Neural progenitor cell (in vitro differentiated cells): ENCODE data around the gene PLD5. TPM values are rescaled to one million over a fixed set of nuclear protein-coding genes. Genes with fewer than 3 reads are reported as not detected.

Experiments
- DNase-seq: peaks from one replicate; pipeline ENCODE4 v3.0.0-alpha.2; 2016; ENCODE audit warnings: low spot score
- H2AFZ ChIP-seq: fragments of 200-600 bp; sonication (generic); replicated peaks from 2 replicates; pipeline ENCODE4 v1.6.1; 2016; ENCODE audit warnings: antibody characterized with exemption
- H3F3A ChIP-seq: fragments of 200-600 bp; sonication (generic); 2 replicates; pipeline ENCODE4 v1.6.1; 2016; ENCODE audit warnings: antibody characterized with exemption, low read depth
- H3K27ac ChIP-seq: fragments of 200-600 bp; sonication (generic); 2 replicates; pipeline ENCODE4 v1.5.1; 2016; ENCODE audit warnings: mild to moderate bottlenecking
- H3K27me3 ChIP-seq: fragments of 200-600 bp; sonication (generic); 2 replicates; pipeline ENCODE4 v1.6.1; 2016; ENCODE audit warnings: mild to moderate bottlenecking, moderate library complexity
- H3K36me3 ChIP-seq: fragments of 200-600 bp; sonication (generic); 2 replicates; pipeline ENCODE4 v1.5.1; 2016
- H3K4me1 ChIP-seq: fragments of 200-600 bp; sonication (generic); 2 replicates; pipeline ENCODE4 v1.6.1; 2016; ENCODE audit warnings: mixed run types
- H3K4me2 ChIP-seq: fragments of 200-600 bp; sonication (generic); 2 replicates; pipeline ENCODE4 v1.6.1; 2016
- H3K4me3 ChIP-seq: fragments of 200-600 bp; sonication (generic); 2 replicates; pipeline ENCODE4 v1.5.1; 2016
- H3K79me2 ChIP-seq: fragments of 200-600 bp; sonication (generic); 2 replicates; pipeline ENCODE4 v1.6.1; 2016; ENCODE audit warnings: low read depth
- H3K9ac ChIP-seq: fragments of 200-600 bp; sonication (generic); 2 replicates; pipeline ENCODE4 v1.6.1; 2016
- H3K9me3 ChIP-seq: fragments of 200-600 bp; sonication (generic); 2 replicates; pipeline ENCODE4 v1.5.1; 2016; ENCODE audit warnings: low read depth
- H4K20me1 ChIP-seq: fragments of 200-600 bp; sonication (generic); 2 replicates; pipeline ENCODE4 v1.6.1; 2016; ENCODE audit warnings: low read depth
- H3K27ac Mint-ChIP-seq: 3 replicates; pipeline ENCODE4 v1.8.0; 2021; ENCODE audit warnings: mixed read lengths
- H3K27me3 Mint-ChIP-seq: 2 replicates; pipeline ENCODE4 v1.8.0; 2022; ENCODE audit warnings: low read depth, mild to moderate bottlenecking, inconsistent platforms, moderate library complexity, mixed read lengths; ENCODE audit not compliant: insufficient read depth
- H3K36me3 Mint-ChIP-seq: 3 replicates; pipeline ENCODE4 v1.8.0; 2021; ENCODE audit warnings: mixed read lengths
- H3K4me1 Mint-ChIP-seq: 3 replicates; pipeline ENCODE4 v1.8.0; 2021; ENCODE audit warnings: mixed read lengths
- H3K4me3 Mint-ChIP-seq: 3 replicates; pipeline ENCODE4 v1.8.0; 2021; ENCODE audit warnings: mild to moderate bottlenecking, moderate library complexity, mixed read lengths
- H3K9me3 Mint-ChIP-seq: 3 replicates; pipeline ENCODE4 v1.8.0; 2020; ENCODE audit warnings: mixed read lengths
- CTCF ChIP-seq: fragments of 200-600 bp; sonication (generic); IDR thresholded peaks from 2 replicates; pipeline ENCODE4 v1.5.1; 2017; ENCODE audit warnings: antibody characterized with exemption, mild to moderate bottlenecking
- EZH2 ChIP-seq: fragments of 200-600 bp; sonication (generic); IDR thresholded peaks from 2 replicates; pipeline ENCODE4 v1.6.1; 2017; ENCODE audit warnings: antibody characterized with exemption, mild to moderate bottlenecking, moderate library complexity
- EZH2phosphoT487 ChIP-seq: fragments of 200-600 bp; sonication (generic); IDR thresholded peaks from 2 replicates; pipeline ENCODE4 v1.6.1; 2017; ENCODE audit warnings: antibody characterized with exemption
- total RNA-seq: library from RNA; depleted of rRNA; stranded (reverse); fragments of >200 nt; gene quantifications from 2 replicates; pipeline ENCODE4 v1.2.3, GENCODE V29; 2015; ENCODE audit warnings: low replicate concordance

Gene PLD5
- total RNA-seq, 1 donor from 2014 or later, result 1.8 TPM

GRCh38 chr1:242162140-242162539 is 362.4 kb downstream of the PLD5 start:
- H3K36me3 Mint-ChIP-seq, result no peaks in the 10 kb centered on the region
- TF ChIP-seq EZH2phosphoT487, result no peak
- TF ChIP-seq EZH2, result no peak
- no peak for TF ChIP-seq CTCF
- Histone ChIP-seq H3K4me2 (peak overlapping the region; percentile 17), H3K4me1 (peaks cover 19% of the 10 kb centered on the region), H4K20me1 (no peaks in the 10 kb centered on the region), H3K79me2 (no peaks in the 10 kb centered on the region), H3K9ac (no peak overlapping the region), H3K27ac (peak overlapping the region; percentile 62), H2AFZ (no peak overlapping the region), H3K4me3 (no peak overlapping the region), H3F3A (peaks cover 10% of the 10 kb centered on the region), H3K9me3 (no peaks in the 10 kb centered on the region), H3K36me3 (no peaks in the 10 kb centered on the region), H3K27me3 (no peaks in the 10 kb centered on the region)
- peaks cover 3% of the 10 kb centered on the region for H3K27me3 Mint-ChIP-seq
- H3K4me1 Mint-ChIP-seq, result peaks cover 12% of the 10 kb centered on the region
- no peak overlapping the region for H3K4me3 Mint-ChIP-seq
- no peak for DNase-seq
- no peak overlapping the region for H3K27ac Mint-ChIP-seq
- peaks cover 4% of the 10 kb centered on the region for H3K9me3 Mint-ChIP-seq

GRCh38 chr1:242147096-242147976 is 377.2 kb downstream of the PLD5 start:
- Mint-ChIP-seq H3K27ac (peak overlapping the region; percentile 65), H3K36me3 (no peaks in the 10 kb centered on the region), H3K4me1 (peaks cover 15% of the 10 kb centered on the region), H3K4me3 (peak overlapping the region; percentile 72), H3K27me3 (peaks cover 3% of the 10 kb centered on the region), H3K9me3 (peaks cover 13% of the 10 kb centered on the region)
- no peak for TF ChIP-seq EZH2phosphoT487
- no peak for TF ChIP-seq EZH2
- no peak for TF ChIP-seq CTCF
- Histone ChIP-seq H3F3A (no peaks in the 10 kb centered on the region), H4K20me1 (no peaks in the 10 kb centered on the region), H3K27me3 (no peaks in the 10 kb centered on the region), H3K9ac (no peak overlapping the region), H3K4me3 (no peak overlapping the region), H3K4me1 (peaks cover 17% of the 10 kb centered on the region), H3K4me2 (peak overlapping the region; percentile 39), H3K27ac (peak overlapping the region; percentile 22), H3K79me2 (no peaks in the 10 kb centered on the region), H3K36me3 (no peaks in the 10 kb centered on the region), H3K9me3 (no peaks in the 10 kb centered on the region), H2AFZ (peak overlapping the region; percentile 27)
- peak; percentile 15 for DNase-seq

- Histone ChIP-seq H3K4me3 (no peak overlapping the region), H3K4me2 (peak overlapping the region; percentile 39), H3K27ac (peak overlapping the region; percentile 22)
These were observed 377.8 kb downstream of the PLD5 start for GRCh38 chr1:242146652-242147051.

More at GRCh38 chr1:242146652-242147051, 377.8 kb downstream of the PLD5 start:
- no peaks in the 10 kb centered on the region for H3K79me2 ChIP-seq
- H4K20me1 ChIP-seq, result no peaks in the 10 kb centered on the region
- peaks cover 15% of the 10 kb centered on the region for H3K4me1 Mint-ChIP-seq
- peak overlapping the region; percentile 72 for H3K4me3 Mint-ChIP-seq
- peak overlapping the region; percentile 27 for H2AFZ ChIP-seq
- no peaks in the 10 kb centered on the region for H3K9me3 ChIP-seq
- peaks cover 3% of the 10 kb centered on the region for H3K27me3 Mint-ChIP-seq
- peaks cover 12% of the 10 kb centered on the region for H3K9me3 Mint-ChIP-seq
- H3K27me3 ChIP-seq, result no peaks in the 10 kb centered on the region
- H3K4me1 ChIP-seq, result peaks cover 17% of the 10 kb centered on the region
- H3K9ac ChIP-seq, result no peak overlapping the region
- TF ChIP-seq EZH2, result no peak
- no peak for TF ChIP-seq EZH2phosphoT487
- no peak for TF ChIP-seq CTCF
- no peaks in the 10 kb centered on the region for H3F3A ChIP-seq
- H3K36me3 ChIP-seq, result no peaks in the 10 kb centered on the region
- H3K36me3 Mint-ChIP-seq, result no peaks in the 10 kb centered on the region
- DNase-seq, result no peak
- H3K27ac Mint-ChIP-seq, result peak overlapping the region; percentile 65
